ENCODE results near the gene SCN1B. TPM values are rescaled to one million over a fixed set of nuclear protein-coding genes. Genes with fewer than 3 reads are reported as not detected.
A peak's percentile ranks its signal among the peaks of the same experiment; 100 is the strongest.
"Not testable (repeated sequence)": the region's sequence is repeated elsewhere in the genome, so short reads cannot be mapped to it uniquely, and the experiment has no call there.

SCN1B gene
- total RNA-seq, 1 donor from 2014 or later = 5.8 TPM

GRCh38 chr19:35044317-35045117 is 14.2 kb downstream of the SCN1B start:
- no peaks in the 10 kb centered on the region for H3K36me3 Mint-ChIP-seq (ENCODE audit: low read depth)
- peaks cover 12% of the 10 kb centered on the region for H3K4me1 Mint-ChIP-seq (ENCODE audit: low read depth)
- H3K27ac Mint-ChIP-seq (ENCODE audit: unreplicated experiment) = no peak overlapping the region
- TF ChIP-seq CTCF (IDR thresholded peaks at IDR 0.05) = peak; percentile 98
- no peak overlapping the region for H3K4me3 Mint-ChIP-seq (ENCODE audit: unreplicated experiment)
- H3K27me3 Mint-ChIP-seq (ENCODE audit: low read depth) = peaks cover 5% of the 10 kb centered on the region
- DNase-seq (ENCODE audit: low spot score) = no peak
- no peaks in the 10 kb centered on the region for H3K9me3 Mint-ChIP-seq (ENCODE audit: low read depth)

- DNase-seq (ENCODE audit: low spot score) = no peak
- H3K27me3 Mint-ChIP-seq (ENCODE audit: low read depth) = peaks cover 5% of the 10 kb centered on the region
- H3K9me3 Mint-ChIP-seq (ENCODE audit: low read depth) = no peaks in the 10 kb centered on the region
- H3K36me3 Mint-ChIP-seq (ENCODE audit: low read depth) = no peaks in the 10 kb centered on the region
- H3K4me3 Mint-ChIP-seq (ENCODE audit: unreplicated experiment) = no peak overlapping the region
- no peak overlapping the region for H3K27ac Mint-ChIP-seq (ENCODE audit: unreplicated experiment)
- TF ChIP-seq CTCF (IDR thresholded peaks at IDR 0.05) = peak; percentile 53
- H3K4me1 Mint-ChIP-seq (ENCODE audit: low read depth) = peaks cover 8% of the 10 kb centered on the region
Observed at GRCh38 chr19:35045667-35046300, 15.5 kb downstream of the SCN1B start.

- no peak for TF ChIP-seq CTCF (IDR thresholded peaks at IDR 0.05)
- no peaks in the 10 kb centered on the region for H3K36me3 Mint-ChIP-seq (ENCODE audit: low read depth)
- no peak overlapping the region for H3K4me3 Mint-ChIP-seq (ENCODE audit: unreplicated experiment)
- no peak for DNase-seq (ENCODE audit: low spot score)
- peaks cover 4% of the 10 kb centered on the region for H3K4me1 Mint-ChIP-seq (ENCODE audit: low read depth)
- no peak overlapping the region for H3K27ac Mint-ChIP-seq (ENCODE audit: unreplicated experiment)
- no peaks in the 10 kb centered on the region for H3K9me3 Mint-ChIP-seq (ENCODE audit: low read depth)
- H3K27me3 Mint-ChIP-seq (ENCODE audit: low read depth) = peaks cover 5% of the 10 kb centered on the region
Observed at GRCh38 chr19:35046461-35046860, 16.2 kb downstream of the SCN1B start.

- no peak for DNase-seq (ENCODE audit: low spot score)
- TF ChIP-seq CTCF (IDR thresholded peaks at IDR 0.05) = no peak
- Mint-ChIP-seq H3K4me3 (ENCODE audit: unreplicated experiment) (no peak overlapping the region), H3K36me3 (ENCODE audit: low read depth) (no peaks in the 10 kb centered on the region), H3K4me1 (ENCODE audit: low read depth) (peaks cover 4% of the 10 kb centered on the region), H3K27me3 (ENCODE audit: low read depth) (peaks cover 5% of the 10 kb centered on the region), H3K9me3 (ENCODE audit: low read depth) (no peaks in the 10 kb centered on the region), H3K27ac (ENCODE audit: unreplicated experiment) (no peak overlapping the region)
Observed at GRCh38 chr19:35048911-35049411, 18.7 kb downstream of the SCN1B start.

GRCh38 chr19:35049456-35049855 is 19.2 kb downstream of the SCN1B start:
- H3K27ac Mint-ChIP-seq (ENCODE audit: unreplicated experiment) = no peak overlapping the region
- H3K36me3 Mint-ChIP-seq (ENCODE audit: low read depth) = no peaks in the 10 kb centered on the region
- H3K4me3 Mint-ChIP-seq (ENCODE audit: unreplicated experiment) = no peak overlapping the region
- no peaks in the 10 kb centered on the region for H3K9me3 Mint-ChIP-seq (ENCODE audit: low read depth)
- H3K4me1 Mint-ChIP-seq (ENCODE audit: low read depth) = peaks cover 4% of the 10 kb centered on the region
- no peak for TF ChIP-seq CTCF (IDR thresholded peaks at IDR 0.05)
- H3K27me3 Mint-ChIP-seq (ENCODE audit: low read depth) = peaks cover 5% of the 10 kb centered on the region
- DNase-seq (ENCODE audit: low spot score) = no peak

GRCh38 chr19:35050662-35051061 is 20.4 kb downstream of the SCN1B start:
- not testable (repeated sequence) for H3K36me3 Mint-ChIP-seq (ENCODE audit: low read depth); H3K27me3 Mint-ChIP-seq (ENCODE audit: low read depth); DNase-seq (ENCODE audit: low spot score); H3K4me3 Mint-ChIP-seq (ENCODE audit: unreplicated experiment); H3K9me3 Mint-ChIP-seq (ENCODE audit: low read depth); H3K27ac Mint-ChIP-seq (ENCODE audit: unreplicated experiment); H3K4me1 Mint-ChIP-seq (ENCODE audit: low read depth)

- H3K9me3 Mint-ChIP-seq (ENCODE audit: low read depth); H3K27ac Mint-ChIP-seq (ENCODE audit: unreplicated experiment): not testable (repeated sequence)
Observed at GRCh38 chr19:35051268-35051667, 21.0 kb downstream of the SCN1B start.

More at GRCh38 chr19:35051268-35051667, 21.0 kb downstream of the SCN1B start:
- not testable (repeated sequence) for H3K36me3 Mint-ChIP-seq (ENCODE audit: low read depth); H3K4me1 Mint-ChIP-seq (ENCODE audit: low read depth); H3K4me3 Mint-ChIP-seq (ENCODE audit: unreplicated experiment); DNase-seq (ENCODE audit: low spot score)
- H3K27me3 Mint-ChIP-seq (ENCODE audit: low read depth) = peaks cover 12% of the 10 kb centered on the region

Data from chondrocyte (in vitro differentiated cells).